ENCODE data around the gene BATF. TPM values are rescaled to one million over a fixed set of nuclear protein-coding genes. Genes with fewer than 3 reads are reported as not detected.
A peak's percentile ranks its signal among the peaks of the same experiment; 100 is the strongest.

The BATF gene
- total and polyA plus RNA-seq, 4 experiments from 2014 or later, result 17.1 to 53.8 (median 33.6) TPM

GRCh38 chr14:75578102-75578785 is 56.0 kb downstream of the BATF start, which contains the start of gene FLVCR2:
TSS of gene FLVCR2 (plus strand) at chr14:75578620. CDS start at chr14:75578973, 353 bp downstream.
- H3K4me1 Mint-ChIP-seq, result peaks cover 9 to 15% (median 13%) of the 10 kb centered on the region in 4 donors
- intact Hi-C loops (cut with micrococcal nuclease), result loop anchor here (5.0 kb wide), 1 partner anchor 329 kb away; no protein-coding TSS in a partner anchor
- Histone ChIP-seq H3K27me3 (ENCODE audit: insufficient read depth, low read length) (no peaks in the 10 kb centered on the region), H3K4me3 (ENCODE audit: low read length in 2 of 2) (peak within 1 kb of the TSS; percentile 60 to 94), H3K27ac (ENCODE audit: low read depth, low read length) (peak within 1 kb of the TSS; percentile 46), H3K4me1 (ENCODE audit: insufficient read depth, low read length) (peaks cover 22% of the 10 kb centered on the region), H3K9me3 (ENCODE audit: control insufficient read depth in 1 of 2, low read length in 2 of 2) (no peaks in the 10 kb centered on the region), H3K36me3 (ENCODE audit: insufficient read depth, low read length) (no peaks in the 10 kb centered on the region)
- H3K9me3 Mint-ChIP-seq, result no peaks in the 10 kb centered on the region
- peaks cover 0 to 3% of the 10 kb centered on the region in 2 donors for H3K36me3 Mint-ChIP-seq
- ChIA-PET POLR2A (ENCODE audit: partially characterized antibody) (interaction anchor here (0.6 to 3.0 kb wide), 11 partner anchors 9 to 82 kb away, joined by 3 to 30 read pairs (median 4); partner anchors contain the start of genes BATF, ERG28 and TTLL5), CTCF (ENCODE audit: partially characterized antibody) (interaction anchor here (0.6 to 11.0 kb wide), 38 partner anchors 9 to 775 kb away, joined by 3 to 388 read pairs (median 5); partner anchors contain the start of genes BATF, ERG28, TGFB3 and TTLL5)
- peak within 1 kb of the TSS; percentile 87 to 96 (median 90) for H3K27ac Mint-ChIP-seq
- H3K27me3 Mint-ChIP-seq, result no peaks in the 10 kb centered on the region
- peak within 1 kb of the TSS; percentile 90 to 99 (median 95) for H3K4me3 Mint-ChIP-seq
- peak; percentile 52 to 62 (median 55) for DNase-seq

GRCh38 chr14:75578786-75579337 is 56.6 kb downstream of the BATF start:
- no peak for DNase-seq
- H3K4me3 ChIP-seq (ENCODE audit: low read length in 2 of 2), result peak overlapping the region; percentile 29 to 60

GRCh38 chr14:75579338-75579864 is 57.1 kb downstream of the BATF start:
- peaks cover 9 to 15% (median 13%) of the 10 kb centered on the region in 4 donors for H3K4me1 Mint-ChIP-seq
- no peaks in the 10 kb centered on the region for H3K27me3 ChIP-seq (ENCODE audit: insufficient read depth, low read length)
- H3K4me3 Mint-ChIP-seq, result peak overlapping the region; percentile 90 to 99 (median 95)
- intact Hi-C loops (cut with micrococcal nuclease), result loop anchor here (5.0 kb wide), 1 partner anchor 328 kb away; no protein-coding TSS in a partner anchor
- H3K9me3 Mint-ChIP-seq, result no peaks in the 10 kb centered on the region
- no peak for DNase-seq
- H3K27ac Mint-ChIP-seq, result peak overlapping the region in 3 of 7 donors; percentile 14 to 48 (median 35)
- no peaks in the 10 kb centered on the region for H3K27me3 Mint-ChIP-seq
- POLR2A ChIA-PET (ENCODE audit: partially characterized antibody), result interaction anchor here (2.7 to 3.0 kb wide), 2 partner anchors 75 to 81 kb away, joined by 14 to 30 read pairs; partner anchors contain the start of genes ERG28 and TTLL5
- H3K27ac ChIP-seq (ENCODE audit: low read depth, low read length), result no peak overlapping the region
- CTCF ChIA-PET (ENCODE audit: partially characterized antibody), result interaction anchor here (0.6 to 11.0 kb wide), 4 partner anchors 63 to 282 kb away, joined by 3 to 388 read pairs (median 26); partner anchors contain the start of genes ERG28 and TTLL5
- H3K4me1 ChIP-seq (ENCODE audit: insufficient read depth, low read length), result peaks cover 22% of the 10 kb centered on the region
- no peaks in the 10 kb centered on the region for H3K36me3 ChIP-seq (ENCODE audit: insufficient read depth, low read length)
- H3K36me3 Mint-ChIP-seq, result peaks cover 0 to 3% of the 10 kb centered on the region in 2 donors
- peak overlapping the region in 1 of 2 donors; percentile 60 for H3K4me3 ChIP-seq (ENCODE audit: low read length in 2 of 2)
- no peaks in the 10 kb centered on the region for H3K9me3 ChIP-seq (ENCODE audit: control insufficient read depth in 1 of 2, low read length in 2 of 2)

More at GRCh38 chr14:75578786-75579337, 56.6 kb downstream of the BATF start:
- Mint-ChIP-seq H3K4me3 (peak overlapping the region; percentile 90 to 99 (median 95)), H3K36me3 (peaks cover 0 to 3% of the 10 kb centered on the region in 2 donors), H3K9me3 (no peaks in the 10 kb centered on the region), H3K27ac (peak overlapping the region in 4 of 7 donors; percentile 13 to 96 (median 56)), H3K4me1 (peaks cover 9 to 15% (median 13%) of the 10 kb centered on the region in 4 donors), H3K27me3 (no peaks in the 10 kb centered on the region)
- intact Hi-C loops (cut with micrococcal nuclease), result loop anchor here (5.0 kb wide), 1 partner anchor 328 kb away; no protein-coding TSS in a partner anchor
- H3K27ac ChIP-seq (ENCODE audit: low read depth, low read length), result peak overlapping the region; percentile 43
- ChIA-PET POLR2A (ENCODE audit: partially characterized antibody) (interaction anchor here (0.6 to 3.0 kb wide), 6 partner anchors 8 to 82 kb away, joined by 3 to 30 read pairs (median 8); partner anchors contain the start of genes ERG28 and TTLL5), CTCF (ENCODE audit: partially characterized antibody) (interaction anchor here (0.6 to 11.0 kb wide), 11 partner anchors 11 to 404 kb away, joined by 3 to 388 read pairs (median 11); partner anchors contain the start of genes BATF, ERG28 and TTLL5)
- H3K27me3 ChIP-seq (ENCODE audit: insufficient read depth, low read length), result no peaks in the 10 kb centered on the region
- H3K36me3 ChIP-seq (ENCODE audit: insufficient read depth, low read length), result no peaks in the 10 kb centered on the region
- H3K9me3 ChIP-seq (ENCODE audit: control insufficient read depth in 1 of 2, low read length in 2 of 2), result no peaks in the 10 kb centered on the region
- peaks cover 22% of the 10 kb centered on the region for H3K4me1 ChIP-seq (ENCODE audit: insufficient read depth, low read length)

GRCh38 chr14:75579882-75580281 is 57.6 kb downstream of the BATF start:
- POLR2A ChIA-PET (ENCODE audit: partially characterized antibody), result no interaction called here
- CTCF ChIA-PET (ENCODE audit: partially characterized antibody), result interaction anchor here (0.6 to 11.0 kb wide), 2 partner anchors 75 to 283 kb away, joined by 3 to 388 read pairs; partner anchors contain the start of genes ERG28 and TTLL5
- peak overlapping the region in 3 of 7 donors; percentile 5 to 36 (median 35) for H3K27ac Mint-ChIP-seq
- no peak for DNase-seq
- no peaks in the 10 kb centered on the region for H3K27me3 ChIP-seq (ENCODE audit: insufficient read depth, low read length)
- H3K4me3 Mint-ChIP-seq, result peak overlapping the region; percentile 87 to 97 (median 93)
- H3K36me3 Mint-ChIP-seq, result peaks cover 0 to 3% of the 10 kb centered on the region in 2 donors
- H3K9me3 Mint-ChIP-seq, result no peaks in the 10 kb centered on the region
- no peaks in the 10 kb centered on the region for H3K27me3 Mint-ChIP-seq
- peaks cover 22% of the 10 kb centered on the region for H3K4me1 ChIP-seq (ENCODE audit: insufficient read depth, low read length)
- intact Hi-C loops (cut with micrococcal nuclease), result loop anchor here (5.0 kb wide), 1 partner anchor 327 kb away; no protein-coding TSS in a partner anchor
- no peaks in the 10 kb centered on the region for H3K36me3 ChIP-seq (ENCODE audit: insufficient read depth, low read length)
- H3K4me3 ChIP-seq (ENCODE audit: low read length in 2 of 2), result no peak overlapping the region
- H3K27ac ChIP-seq (ENCODE audit: low read depth, low read length), result no peak overlapping the region
- H3K9me3 ChIP-seq (ENCODE audit: control insufficient read depth in 1 of 2, low read length in 2 of 2), result no peaks in the 10 kb centered on the region
- H3K4me1 Mint-ChIP-seq, result peaks cover 9 to 15% (median 13%) of the 10 kb centered on the region in 4 donors

DNA sequence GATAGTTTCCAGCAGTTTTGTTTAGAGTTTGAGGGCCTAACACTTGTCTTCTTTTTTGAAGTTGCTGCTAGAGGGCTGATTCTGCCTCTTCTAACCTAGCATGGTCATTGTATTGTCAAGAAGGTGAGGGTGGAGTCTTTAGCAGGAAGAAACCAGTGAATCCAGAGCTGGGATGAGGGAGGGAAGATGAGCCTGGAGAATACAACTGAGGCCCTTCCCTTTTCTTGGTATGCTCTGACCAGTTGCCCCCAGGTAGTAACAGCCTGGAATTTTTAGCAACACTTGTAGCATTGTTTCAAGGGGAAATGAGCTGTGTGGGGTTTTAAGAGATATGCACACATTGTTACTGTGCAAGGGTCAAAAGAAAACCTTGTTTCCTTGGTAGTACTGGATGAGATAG is 65.1 kb downstream of the BATF start:
- DNase-seq, result no peak
- Mint-ChIP-seq H3K36me3 (no peaks in the 10 kb centered on the region), H3K9me3 (no peaks in the 10 kb centered on the region), H3K27ac (peak overlapping the region in 1 of 7 donors; percentile 12), H3K4me3 (no peak overlapping the region), H3K4me1 (no peaks in the 10 kb centered on the region), H3K27me3 (no peaks in the 10 kb centered on the region)
- no peaks in the 10 kb centered on the region for H3K9me3 ChIP-seq (ENCODE audit: control insufficient read depth in 1 of 2, low read length in 2 of 2)
- ChIA-PET POLR2A (ENCODE audit: partially characterized antibody) (interaction anchor here (1.0 kb wide), 1 partner anchor 9 kb away, joined by 3 read pairs; no protein-coding TSS in a partner anchor), CTCF (ENCODE audit: partially characterized antibody) (interaction anchor here (2.1 kb wide), 1 partner anchor 10 kb away, joined by 11 read pairs; no protein-coding TSS in a partner anchor)
- H3K36me3 ChIP-seq (ENCODE audit: insufficient read depth, low read length), result no peaks in the 10 kb centered on the region
- no peaks in the 10 kb centered on the region for H3K4me1 ChIP-seq (ENCODE audit: insufficient read depth, low read length)
- no peak overlapping the region for H3K4me3 ChIP-seq (ENCODE audit: low read length in 2 of 2)
- no peak overlapping the region for H3K27ac ChIP-seq (ENCODE audit: low read depth, low read length)
- no peaks in the 10 kb centered on the region for H3K27me3 ChIP-seq (ENCODE audit: insufficient read depth, low read length)
- intact Hi-C loops (cut with micrococcal nuclease), result no loop called here

- no peak overlapping the region for H3K27ac ChIP-seq (ENCODE audit: low read depth, low read length)
- Mint-ChIP-seq H3K27me3 (no peaks in the 10 kb centered on the region), H3K27ac (no peak overlapping the region), H3K9me3 (no peaks in the 10 kb centered on the region), H3K4me3 (no peak overlapping the region), H3K36me3 (peaks cover 0 to 5% of the 10 kb centered on the region in 2 donors), H3K4me1 (no peaks in the 10 kb centered on the region)
- CTCF ChIA-PET (ENCODE audit: partially characterized antibody), result interaction anchor here (1.3 to 1.5 kb wide), 2 partner anchors 12 to 64 kb away, joined by 3 to 9 read pairs; partner anchors contain the start of gene FLVCR2
- H3K9me3 ChIP-seq (ENCODE audit: control insufficient read depth in 1 of 2, low read length in 2 of 2), result no peaks in the 10 kb centered on the region
- no peaks in the 10 kb centered on the region for H3K36me3 ChIP-seq (ENCODE audit: insufficient read depth, low read length)
- no peak for DNase-seq
- POLR2A ChIA-PET (ENCODE audit: partially characterized antibody), result no interaction called here
- H3K27me3 ChIP-seq (ENCODE audit: insufficient read depth, low read length), result no peaks in the 10 kb centered on the region
- intact Hi-C loops (cut with micrococcal nuclease), result no loop called here
- no peak overlapping the region for H3K4me3 ChIP-seq (ENCODE audit: low read length in 2 of 2)
- no peaks in the 10 kb centered on the region for H3K4me1 ChIP-seq (ENCODE audit: insufficient read depth, low read length)
Observed at GRCh38 chr14:75589931-75590330, 67.7 kb downstream of the BATF start.

All from CD4-positive, alpha-beta memory T cell (primary cell).